HG02938 (cell line): ENCODE results near the gene TMPRSS11E.
"Not testable (repeated sequence)": the region's sequence is repeated elsewhere in the genome, so short reads cannot be mapped to it uniquely, and the experiment has no call there.

Experiments used
- ATAC-seq: cut with Tn5 transposase; IDR thresholded peaks from one replicate; pipeline ENCODE4 v1.9.1; 2021; ENCODE audit warnings: mild to moderate bottlenecking, moderate library complexity; ENCODE audit not compliant: unreplicated experiment

Gene TMPRSS11E

DNA sequence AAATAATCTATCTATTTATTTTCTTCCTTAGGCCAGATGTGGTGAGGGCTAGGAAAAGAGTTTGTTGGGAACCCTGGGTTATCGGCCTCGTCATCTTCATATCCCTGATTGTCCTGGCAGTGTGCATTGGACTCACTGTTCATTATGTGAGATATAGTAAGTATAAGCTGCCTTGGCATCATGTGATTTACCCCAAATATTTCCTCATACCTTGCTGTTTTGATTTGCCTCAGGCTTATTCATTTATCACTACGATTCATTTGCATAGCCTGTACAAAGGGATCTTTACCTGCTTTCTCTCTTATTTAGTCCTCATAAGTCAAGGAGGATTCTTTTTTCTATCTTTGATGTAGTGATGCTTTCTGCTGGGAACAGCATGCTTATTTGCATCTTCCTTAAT is 14.5 kb downstream of the TMPRSS11E start:
- ATAC-seq = no peak

DNA sequence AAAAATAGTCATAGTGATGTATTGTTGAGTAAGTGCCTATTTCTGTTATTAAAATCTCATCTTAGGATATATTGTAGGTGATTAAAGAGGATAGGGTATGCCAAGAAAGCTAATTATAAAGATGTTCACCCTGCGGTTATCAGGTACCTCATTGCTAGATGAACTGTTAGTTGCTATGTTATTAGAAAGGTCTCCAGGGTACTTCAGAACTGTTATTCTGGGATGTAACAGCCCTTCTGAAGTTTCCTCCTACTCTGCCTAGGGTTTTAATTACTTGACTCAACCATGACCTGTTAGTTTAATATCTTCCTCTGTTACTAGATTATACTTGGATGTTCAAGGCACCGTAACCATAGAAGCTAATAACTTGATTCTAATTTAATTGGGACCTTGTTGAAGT is 15.4 kb downstream of the TMPRSS11E start:
- ATAC-seq = no peak

DNA sequence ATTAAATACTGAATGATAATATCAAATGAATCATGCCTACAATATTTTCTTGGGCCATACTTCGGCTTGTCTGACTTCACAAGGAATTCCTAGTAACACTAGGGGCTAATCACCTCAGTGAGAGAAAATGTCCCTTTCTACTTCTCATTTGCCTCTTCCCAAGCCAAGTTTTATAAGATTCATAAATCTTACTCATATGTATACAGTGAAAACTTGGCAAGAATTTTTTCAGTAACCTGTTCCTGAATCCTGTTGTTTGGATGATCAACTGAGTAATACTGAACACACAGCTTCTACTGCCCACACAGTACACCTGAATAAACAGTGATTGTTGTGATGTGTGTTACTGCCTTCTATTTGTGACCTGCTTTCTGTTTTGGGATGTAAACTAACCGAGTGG is 16.5 kb downstream of the TMPRSS11E start:
- no peak for ATAC-seq

DNA sequence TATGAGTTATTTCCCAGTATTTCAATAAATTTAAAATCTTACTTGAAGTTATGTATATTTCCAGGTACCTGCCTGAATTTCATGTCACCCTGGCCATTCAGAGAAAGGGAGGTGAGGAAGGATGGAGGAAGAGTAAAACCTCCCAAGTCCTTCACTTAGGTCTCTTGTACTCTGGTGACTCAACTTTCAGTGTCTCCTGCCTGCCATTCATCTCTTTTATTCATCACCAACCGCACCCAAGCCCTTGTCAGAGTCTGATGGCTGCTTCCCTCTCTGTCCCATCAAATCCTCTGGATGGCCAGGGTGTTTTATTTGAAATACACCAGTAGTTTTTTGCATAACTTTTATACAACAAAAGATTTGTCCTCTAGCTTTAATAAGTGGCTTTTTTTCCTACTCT is 17.8 kb downstream of the TMPRSS11E start:
- ATAC-seq = no peak

DNA sequence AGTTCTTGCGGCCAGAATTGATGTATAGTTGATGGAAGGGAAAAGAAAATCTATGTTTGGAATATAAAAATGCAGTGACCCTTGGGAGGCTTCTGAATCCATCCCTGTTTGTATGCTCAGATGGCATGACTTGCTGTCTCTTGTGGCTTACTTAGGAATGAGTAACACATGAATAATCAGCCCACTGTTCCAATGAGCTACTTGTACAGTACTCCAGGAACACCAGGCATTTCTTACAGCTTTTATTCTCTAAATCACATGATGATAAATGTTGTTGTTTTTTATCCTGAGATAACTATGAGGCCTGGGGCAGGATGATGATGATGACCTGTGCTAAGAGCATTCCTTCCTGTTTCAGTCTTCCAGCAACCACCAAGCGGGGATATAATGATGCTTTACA is 18.9 kb downstream of the TMPRSS11E start:
- ATAC-seq = no peak

DNA sequence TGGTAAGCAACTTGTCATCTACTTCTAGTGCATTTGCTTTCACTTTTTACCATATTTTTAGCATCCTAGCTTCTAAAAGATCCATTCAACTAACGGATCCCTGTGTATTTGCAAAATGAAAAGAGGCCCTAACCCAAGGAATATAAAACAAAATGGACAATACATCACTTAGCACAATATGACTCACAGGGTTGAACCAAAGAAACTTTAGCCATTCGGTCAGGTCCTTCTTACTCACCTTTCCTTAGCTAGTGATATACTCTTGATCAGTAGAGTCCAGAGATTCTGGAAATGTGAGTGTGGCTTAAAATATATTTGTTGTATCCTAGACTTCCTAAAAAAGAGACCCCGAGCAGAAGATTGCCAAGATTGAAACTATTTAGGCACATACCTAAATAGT is 19.5 kb downstream of the TMPRSS11E start:
- no peak for ATAC-seq

DNA sequence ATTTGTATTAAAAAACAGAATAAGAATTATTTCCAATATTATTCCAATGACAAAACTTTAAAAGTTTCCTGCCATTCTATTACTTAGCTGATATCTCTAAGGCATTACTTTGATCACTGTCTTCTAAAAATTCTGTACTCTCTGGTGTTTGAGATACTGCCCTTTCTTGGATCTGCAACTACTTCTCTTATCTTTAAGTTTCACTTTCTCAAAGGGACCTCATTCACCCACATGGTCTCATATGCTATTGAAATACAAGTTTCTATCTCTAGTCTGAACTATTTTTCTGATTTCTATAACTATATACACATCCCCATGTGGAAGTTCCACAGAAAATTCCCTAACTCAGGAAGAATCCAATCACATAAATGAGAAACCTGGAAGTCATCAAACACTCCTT is 22.2 kb downstream of the TMPRSS11E start:
- ATAC-seq = peak; percentile 86

DNA sequence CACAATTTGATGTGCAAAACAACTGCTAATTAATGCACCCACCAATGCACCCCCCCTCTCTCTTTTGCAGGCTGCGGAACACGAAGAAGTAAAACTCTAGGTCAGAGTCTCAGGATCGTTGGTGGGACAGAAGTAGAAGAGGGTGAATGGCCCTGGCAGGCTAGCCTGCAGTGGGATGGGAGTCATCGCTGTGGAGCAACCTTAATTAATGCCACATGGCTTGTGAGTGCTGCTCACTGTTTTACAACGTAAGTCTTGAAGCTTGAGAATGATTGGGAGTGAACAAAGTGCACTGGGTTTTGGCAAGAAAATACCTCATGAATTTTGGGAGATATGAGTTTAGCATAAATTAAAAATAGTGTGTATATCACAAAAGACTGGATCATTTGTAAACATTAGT is 28.9 kb downstream of the TMPRSS11E start:
- ATAC-seq = no peak

DNA sequence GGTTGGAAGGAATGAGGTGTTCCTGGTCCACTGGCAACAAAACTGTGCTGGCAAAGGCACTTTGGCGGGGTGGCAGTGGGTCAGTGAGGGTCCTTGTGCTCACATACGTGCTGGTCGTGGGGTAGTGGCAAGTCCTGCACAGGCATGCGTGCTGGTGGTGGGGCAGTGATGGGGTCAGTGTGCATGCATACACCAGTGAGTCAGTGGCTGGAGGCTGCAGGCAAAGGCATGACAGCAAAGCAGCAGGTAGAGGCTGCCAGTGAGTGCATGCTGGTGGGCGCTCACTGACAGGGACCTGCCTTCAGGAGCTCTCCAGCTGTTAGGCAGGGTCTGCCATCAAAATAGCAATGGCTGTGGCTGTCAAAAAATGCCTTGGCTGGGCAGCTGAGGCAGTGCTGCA is 42.1 kb downstream of the TMPRSS11E start:
- ATAC-seq = no peak

DNA sequence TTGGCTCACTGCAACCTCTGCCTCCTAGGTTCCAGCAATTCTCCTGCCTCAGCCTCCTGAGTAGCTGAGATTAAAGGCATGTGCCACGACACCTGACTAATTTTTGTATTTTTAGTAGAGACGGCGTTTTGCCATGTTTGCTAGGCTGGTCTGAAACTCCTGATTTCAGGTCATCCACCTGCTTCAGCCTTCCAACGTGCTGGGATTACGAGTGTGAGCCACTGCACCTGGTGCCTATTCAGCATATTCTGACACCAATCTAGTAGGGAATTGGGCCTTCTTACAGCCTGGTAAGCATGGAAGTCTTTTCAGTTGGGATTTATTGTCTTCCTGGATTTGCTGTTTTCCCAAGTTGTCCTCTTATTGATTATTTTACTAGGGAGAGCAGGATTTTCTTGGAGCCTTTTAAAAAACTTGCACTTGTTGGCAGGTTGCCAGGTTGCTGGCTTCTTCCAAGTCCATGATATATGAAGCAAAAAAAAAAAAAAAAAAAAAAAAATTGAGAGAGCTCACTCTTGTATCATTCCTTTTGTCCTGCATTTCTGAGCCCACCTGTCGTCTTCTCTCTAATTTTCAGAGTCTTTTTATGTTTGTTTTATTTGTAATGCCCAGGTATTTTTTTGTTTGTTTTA is 43.7 kb downstream of the TMPRSS11E start:
- no peak for ATAC-seq

DNA sequence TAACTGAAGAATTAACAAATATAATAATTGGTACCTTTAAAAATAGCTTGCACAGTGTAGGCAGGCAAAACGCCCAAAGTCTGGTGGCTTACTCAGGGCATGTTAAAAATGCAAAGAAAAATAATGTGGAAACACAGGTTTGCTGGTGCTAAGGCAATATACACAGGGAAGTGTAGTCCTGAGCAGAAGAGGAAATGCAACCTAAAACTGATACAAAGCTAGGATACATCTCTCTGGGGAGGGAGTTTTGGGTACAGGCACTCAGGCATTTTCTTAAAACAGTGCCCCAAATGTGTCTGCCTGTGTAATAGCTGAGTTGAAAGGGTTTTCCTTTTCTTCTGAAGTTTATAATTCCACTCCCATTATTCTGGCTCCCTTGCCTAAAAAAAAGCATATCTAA is 47.4 kb downstream of the TMPRSS11E start:
- no peak for ATAC-seq

DNA sequence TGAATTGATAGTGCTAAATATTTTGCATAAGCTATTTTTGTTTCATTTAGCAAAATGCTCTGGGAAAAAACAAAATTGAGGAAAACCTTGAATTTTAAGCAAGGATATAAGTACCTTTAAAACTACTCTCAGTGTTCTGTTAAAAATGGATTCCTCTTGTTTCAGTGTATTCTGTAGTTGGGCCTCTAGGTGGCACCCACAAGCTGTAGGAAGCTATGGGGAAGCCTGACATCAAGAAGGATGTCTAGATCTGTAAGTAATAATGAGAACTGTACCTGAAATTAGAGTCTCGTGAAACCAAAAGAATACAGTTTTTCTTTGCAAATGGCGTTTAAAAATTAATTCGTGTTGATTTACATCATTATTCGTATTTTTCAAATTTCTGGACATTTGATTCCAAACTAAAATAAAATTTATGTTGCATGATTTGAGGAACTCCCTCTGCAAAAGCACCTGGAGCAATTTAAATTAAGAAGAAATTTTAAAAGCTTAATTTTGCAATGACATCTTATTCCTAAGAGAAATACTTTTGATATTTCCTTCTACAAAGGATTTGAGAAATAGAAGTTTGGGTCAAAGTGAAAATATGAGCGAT is 51.2 kb downstream of the TMPRSS11E start:
- ATAC-seq = peak; percentile 89

DNA sequence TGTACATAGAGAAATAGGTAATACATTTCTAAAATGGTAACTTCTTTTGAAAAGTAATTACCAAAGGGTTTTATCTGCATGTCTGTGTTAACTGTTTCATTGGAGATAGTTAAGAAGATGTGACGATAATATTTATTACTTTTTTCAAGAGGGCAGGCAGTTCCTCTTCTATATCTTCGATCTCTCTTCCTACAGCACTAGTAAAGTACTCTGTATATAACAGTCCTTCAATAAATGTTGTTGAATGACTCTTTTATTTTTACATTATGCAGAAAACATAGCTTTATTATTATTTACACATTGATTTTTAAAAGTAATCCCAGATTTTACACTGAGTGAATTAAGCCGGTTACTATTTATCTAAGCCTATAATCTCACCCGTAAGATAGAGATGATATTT is 51.8 kb downstream of the TMPRSS11E start:
- ATAC-seq = no peak

DNA sequence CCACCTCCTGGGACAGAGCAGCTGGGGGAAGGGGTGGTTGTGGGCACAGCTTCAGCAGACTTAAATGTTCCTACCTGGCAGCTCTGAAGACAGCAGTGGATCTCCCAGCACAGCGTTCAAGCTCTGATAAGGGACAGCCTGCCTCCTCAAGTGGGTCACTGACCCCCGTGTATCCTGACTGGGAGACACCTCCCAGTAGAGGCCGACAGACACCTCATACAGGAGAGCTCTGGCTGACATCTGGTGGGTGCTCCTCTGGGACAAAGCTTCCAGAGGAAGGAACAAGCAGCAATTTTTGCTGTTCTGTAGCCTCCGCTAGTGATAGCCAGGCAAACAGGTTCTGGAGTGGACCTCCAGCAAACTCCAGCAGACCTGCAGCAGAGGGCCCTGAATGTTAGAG is 56.2 kb downstream of the TMPRSS11E start:
- ATAC-seq = not testable (repeated sequence)

DNA sequence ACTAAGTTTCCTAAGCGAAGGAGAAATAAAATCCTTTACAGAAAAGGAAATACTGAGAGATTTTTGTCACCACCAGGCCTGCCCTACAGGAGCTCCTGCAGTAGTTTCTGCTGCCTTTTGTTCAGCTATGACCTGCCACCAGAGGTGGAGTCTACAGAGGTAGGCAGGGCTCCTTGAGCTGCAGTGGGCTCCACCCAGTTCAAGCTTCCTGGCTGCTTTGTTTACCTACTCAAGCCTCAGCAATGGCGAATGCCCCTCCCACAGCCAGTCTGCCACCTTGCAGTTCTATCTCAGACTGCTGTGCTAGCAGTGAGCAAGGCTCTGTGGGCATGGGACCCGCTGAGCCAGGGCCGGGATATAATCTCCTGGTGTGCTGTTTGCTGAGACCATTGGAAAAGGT is 57.6 kb downstream of the TMPRSS11E start:
- not testable (repeated sequence) for ATAC-seq

DNA sequence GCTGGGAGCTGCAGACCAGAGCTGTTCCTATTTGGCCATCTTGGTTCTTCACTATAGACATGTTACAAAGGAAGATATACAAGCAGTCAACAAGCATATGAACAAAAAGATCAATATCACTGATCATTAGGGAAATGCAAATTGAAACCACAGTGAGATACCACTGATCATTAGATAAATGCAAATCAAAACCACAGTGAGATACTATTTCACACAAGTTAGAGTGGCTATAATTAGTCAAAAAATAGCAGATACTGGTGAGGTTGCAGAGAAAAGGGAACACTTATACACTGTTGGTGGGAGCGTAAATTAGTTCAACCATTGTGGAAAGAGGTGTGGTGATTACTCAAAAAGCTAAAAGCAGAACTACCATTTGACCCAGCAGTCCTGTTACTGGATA is 58.2 kb downstream of the TMPRSS11E start:
- ATAC-seq = peak; percentile 65

DNA sequence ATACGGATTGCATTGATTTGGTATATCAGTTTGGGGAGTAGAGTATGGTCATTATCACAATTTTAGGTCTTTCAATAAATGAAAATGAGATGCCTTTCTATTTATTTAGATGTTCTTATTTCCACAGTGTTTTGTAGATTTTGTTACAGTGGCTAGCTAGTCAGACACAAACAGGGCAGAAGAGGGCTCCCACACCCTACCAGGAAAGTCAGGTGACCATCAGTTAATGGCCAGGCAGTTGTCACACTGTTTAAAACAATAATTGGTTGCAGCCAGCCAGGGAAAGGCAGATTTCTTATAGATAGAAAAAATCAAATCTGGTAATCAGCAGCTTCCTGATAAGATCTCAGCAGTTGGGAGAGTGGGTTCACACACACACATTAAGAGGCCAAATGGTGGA is 71.6 kb downstream of the TMPRSS11E start:
- no peak for ATAC-seq

DNA sequence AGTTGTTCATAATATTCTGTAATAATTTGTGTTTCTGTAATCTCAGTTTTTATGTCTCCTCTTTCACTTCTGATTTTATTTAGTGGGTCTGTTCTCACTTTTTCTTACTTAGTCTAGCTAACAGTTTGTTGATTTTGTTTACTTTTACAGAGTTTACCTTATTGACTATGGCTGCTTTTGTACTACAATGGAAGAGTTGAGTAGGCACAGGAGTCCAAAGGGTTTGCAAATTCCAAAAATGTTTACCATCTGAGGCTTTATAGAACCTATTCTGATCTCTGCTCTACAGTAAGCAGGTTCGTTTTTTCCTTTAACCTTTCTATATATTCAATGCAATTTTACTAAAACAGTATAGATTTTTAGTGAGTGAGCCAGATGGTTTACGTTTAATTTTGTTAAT is 73.7 kb downstream of the TMPRSS11E start:
- ATAC-seq = no peak

DNA sequence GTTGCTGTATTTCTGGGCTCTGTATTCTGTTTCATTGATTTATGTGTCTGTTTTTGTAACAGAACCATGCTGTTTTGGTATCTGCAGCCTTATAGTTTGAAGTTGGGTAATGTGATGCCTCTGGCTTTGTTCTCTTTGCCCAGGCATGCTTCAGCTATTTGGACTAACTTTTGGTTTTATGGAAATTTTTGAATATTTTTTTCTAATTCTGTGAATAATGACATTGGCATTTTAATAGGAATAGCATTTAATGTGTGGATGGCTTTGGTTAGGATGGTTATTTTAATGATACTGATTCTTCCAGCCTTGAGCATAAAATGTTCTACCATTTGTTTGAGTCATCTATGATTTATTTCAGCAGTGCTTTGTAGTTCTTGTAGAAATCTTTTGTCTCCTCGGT is 75.0 kb downstream of the TMPRSS11E start:
- ATAC-seq = not testable (repeated sequence)

DNA sequence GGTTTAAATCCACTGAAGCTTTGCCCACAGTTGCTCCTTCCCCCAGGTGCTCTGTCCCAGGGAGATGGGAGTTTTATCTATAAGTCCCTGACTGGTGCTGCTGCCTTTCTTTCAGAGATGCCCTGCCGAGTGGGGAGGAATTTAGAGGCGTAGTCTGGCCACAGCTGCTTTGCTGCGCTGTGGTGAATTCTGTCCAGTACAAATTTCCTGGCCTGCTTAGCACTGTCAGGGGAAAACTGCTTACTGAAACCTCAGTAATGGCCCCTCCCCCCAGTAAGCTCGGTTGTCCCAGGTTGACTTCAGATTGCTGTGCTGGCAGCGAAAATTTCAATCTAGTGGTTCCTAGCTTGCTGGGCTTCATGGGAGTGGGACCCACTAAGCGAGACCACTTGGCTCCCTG is 88.7 kb downstream of the TMPRSS11E start:
- ATAC-seq = no peak

DNA sequence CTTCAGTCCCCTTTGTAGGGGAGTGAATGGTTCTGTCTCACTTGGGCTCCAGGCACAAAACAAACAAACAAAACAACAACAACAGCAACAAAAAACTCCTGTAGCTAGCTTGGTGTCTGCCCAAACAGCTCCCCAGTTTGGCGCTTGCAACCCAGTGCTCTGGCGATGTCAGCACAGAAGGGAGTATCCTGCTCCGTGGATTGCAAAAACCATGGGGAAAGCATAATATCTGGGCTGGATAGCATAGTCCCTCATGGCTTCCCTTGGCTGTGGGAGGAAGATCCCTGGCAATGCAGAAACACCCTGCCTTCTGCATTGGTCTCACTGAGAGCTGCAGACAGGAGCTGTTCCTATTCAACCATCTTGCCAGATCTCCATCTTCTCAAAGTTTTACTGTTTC is 89.1 kb downstream of the TMPRSS11E start:
- no peak for ATAC-seq

DNA sequence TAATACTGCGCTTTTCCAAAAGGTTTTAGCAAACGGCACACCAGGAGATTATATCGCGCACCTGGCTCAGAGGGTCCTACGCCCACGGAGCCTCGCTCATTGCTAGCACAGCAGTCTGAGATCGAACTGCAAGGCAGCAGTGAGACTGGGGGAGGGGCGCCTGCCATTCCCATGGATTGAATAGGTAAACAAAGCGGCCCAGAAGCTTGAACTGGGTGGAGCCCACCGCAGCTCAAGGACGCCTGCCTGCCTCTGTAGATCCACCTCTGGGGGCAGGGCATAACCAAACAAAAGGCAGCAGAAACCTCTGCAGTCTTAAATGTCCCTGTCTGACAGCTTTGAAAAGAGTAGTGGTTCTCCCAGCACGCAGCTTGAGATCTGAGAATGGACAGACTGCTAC is 95.5 kb downstream of the TMPRSS11E start:
- ATAC-seq = not testable (repeated sequence)
